HG02759 (cell line): ENCODE data around the gene ANXA5.
A peak's percentile ranks its signal among the peaks of the same experiment; 100 is the strongest.

Experiments
- ATAC-seq: cut with Tn5 transposase; IDR thresholded peaks from one replicate; pipeline ENCODE4 v1.9.1; 2021; ENCODE audit warnings: mild to moderate bottlenecking, moderate library complexity; ENCODE audit not compliant: unreplicated experiment

ANXA5 gene

DNA sequence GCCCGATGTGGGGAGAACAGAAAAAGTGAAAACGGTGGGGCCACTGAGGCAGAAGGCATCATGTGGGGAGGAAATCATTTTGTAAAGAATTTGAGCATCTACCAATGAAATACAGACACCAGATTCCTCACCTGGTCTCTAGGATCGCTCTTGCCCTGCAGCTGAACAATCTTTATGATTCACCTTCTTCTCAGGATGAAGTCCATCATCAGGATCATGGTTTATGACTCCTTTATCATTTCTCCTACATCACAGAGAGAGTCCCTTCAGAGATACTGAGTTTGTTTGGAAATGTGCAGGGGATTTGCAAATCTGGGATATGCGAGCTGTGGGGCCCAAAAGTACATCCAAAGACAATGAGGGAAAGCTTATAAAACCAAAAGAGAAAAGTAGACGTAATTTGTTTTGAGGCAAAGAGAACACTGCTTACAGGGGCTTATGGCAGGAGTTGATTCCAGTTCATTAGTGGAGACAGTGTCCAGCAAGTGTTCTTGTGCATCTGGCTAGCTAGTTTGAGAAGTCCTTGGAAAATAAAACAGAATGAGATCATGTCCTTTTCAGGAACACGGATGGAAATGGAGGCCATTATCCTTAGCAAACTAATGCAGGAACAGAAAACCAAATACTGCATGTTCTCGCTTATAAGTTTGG, 15.3 kb upstream of the ANXA5 start:
- peak; percentile 0 for ATAC-seq

- ATAC-seq = peak; percentile 95
Measured at GRCh38 chr4:121711263-121712000, 14.7 kb upstream of the ANXA5 start.

- ATAC-seq = peak; percentile 33
Measured at GRCh38 chr4:121709766-121710405, 13.1 kb upstream of the ANXA5 start.

DNA sequence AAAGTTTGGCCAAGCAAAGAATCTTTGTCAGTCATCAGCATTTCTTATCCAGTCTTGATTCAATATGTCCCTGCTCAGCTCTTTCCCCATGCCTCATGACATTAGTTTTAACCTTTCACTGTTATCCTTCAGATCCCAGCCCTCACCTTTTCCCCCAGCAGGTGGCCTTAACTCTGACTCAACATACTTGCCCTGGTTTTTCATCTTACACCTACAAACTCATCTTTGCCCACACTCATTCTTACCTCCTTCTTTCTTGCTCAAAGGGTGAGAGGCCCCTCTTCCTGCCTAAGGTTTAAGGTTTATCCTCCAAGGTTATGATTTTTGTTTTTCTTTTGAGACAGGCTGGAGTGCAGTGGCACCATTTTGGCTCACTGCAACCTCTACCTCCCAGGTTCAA, 10.6 kb upstream of the ANXA5 start:
- no peak for ATAC-seq

GRCh38 chr4:121706595-121707021, 9.8 kb upstream of the ANXA5 start:
- ATAC-seq = peak; percentile 35

GRCh38 chr4:121705521-121705920, 8.7 kb upstream of the ANXA5 start:
- no peak for ATAC-seq

DNA sequence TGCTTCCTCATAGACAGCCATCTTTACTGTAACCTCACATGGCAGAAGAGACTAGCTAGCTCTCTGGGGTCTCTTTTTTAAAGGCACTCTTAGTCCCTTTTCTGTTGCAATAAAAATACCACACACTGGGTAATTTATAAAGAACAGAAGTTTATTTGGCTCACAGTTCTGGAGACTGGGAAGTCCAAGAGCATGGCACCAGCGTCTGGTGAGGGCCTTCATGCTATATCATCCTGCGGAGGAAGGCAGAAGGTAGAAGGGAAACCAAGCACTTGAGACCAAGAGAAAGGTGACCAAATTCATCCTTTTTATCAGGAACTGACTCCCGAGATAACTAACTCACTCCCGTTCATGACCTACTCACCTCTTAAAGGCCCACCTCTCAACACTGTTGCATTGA, 5.4 kb upstream of the ANXA5 start:
- no peak for ATAC-seq

- no peak for ATAC-seq
Measured at GRCh38 chr4:121701263-121701662, 4.5 kb upstream of the ANXA5 start.

DNA sequence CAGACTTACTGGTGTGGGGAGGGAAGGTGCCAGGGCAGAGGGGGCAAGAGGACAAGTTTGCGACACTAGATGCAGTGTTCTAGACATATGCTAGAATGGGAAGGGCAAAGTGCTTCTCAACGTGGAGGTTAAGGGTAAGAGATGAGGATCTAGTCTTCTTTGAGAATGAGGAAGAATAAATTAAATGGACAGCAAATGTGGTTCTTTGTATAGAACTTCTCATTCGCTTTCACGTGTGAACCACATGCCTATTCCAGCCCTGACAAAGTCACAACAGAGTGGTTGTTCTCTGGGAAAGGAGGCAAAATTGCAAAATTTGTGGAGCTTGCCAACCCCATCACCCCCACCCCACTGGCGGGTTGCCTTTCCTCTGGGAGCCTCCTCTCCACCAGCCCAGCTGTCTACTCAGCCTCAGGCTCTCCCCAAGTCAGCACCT, 1.5 kb upstream of the ANXA5 start:
- no peak for ATAC-seq

- ATAC-seq = peak; percentile 2
Measured at GRCh38 chr4:121697564-121697963, 784 bp upstream of the ANXA5 start.

- peak; percentile 30 for ATAC-seq
Measured at GRCh38 chr4:121696170-121696580, 605 bp downstream of the ANXA5 start.

DNA sequence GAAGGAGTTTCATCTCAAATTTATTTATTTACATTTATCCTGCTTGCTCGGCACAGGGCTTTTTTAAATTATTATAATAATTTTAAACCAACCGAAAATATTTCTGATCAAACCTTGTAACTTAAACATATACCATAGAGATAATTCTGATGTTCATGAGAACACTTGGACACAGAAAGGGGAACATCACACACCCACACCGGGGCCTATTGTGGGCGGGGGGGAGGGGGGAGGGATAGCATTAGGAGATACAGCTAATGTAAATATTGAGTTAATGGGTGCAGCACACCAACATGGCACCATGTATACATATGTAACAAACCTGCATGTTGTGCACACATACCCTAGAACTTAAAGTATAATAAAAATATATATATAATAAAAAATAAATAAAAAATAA, 2.9 kb downstream of the ANXA5 start:
- no peak for ATAC-seq

DNA sequence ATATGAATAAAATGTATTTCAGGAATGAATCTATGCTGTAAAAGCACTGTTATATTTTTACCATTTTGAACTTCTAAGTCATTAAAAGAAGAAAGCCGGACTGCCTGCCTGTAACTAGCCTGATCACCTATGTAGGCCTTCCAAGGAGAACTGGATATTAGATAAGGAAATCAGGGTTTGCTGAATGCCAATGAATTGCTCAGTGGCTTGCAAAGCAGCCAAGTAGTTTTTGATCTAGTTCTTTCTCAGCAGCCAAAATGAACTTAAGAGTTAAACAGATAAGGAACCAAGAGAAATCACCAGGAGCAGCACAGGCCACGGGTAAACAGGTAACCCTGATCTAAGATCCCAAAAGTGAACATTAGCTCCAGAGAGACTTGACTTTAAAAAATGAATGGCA, 3.3 kb downstream of the ANXA5 start:
- ATAC-seq = no peak

DNA sequence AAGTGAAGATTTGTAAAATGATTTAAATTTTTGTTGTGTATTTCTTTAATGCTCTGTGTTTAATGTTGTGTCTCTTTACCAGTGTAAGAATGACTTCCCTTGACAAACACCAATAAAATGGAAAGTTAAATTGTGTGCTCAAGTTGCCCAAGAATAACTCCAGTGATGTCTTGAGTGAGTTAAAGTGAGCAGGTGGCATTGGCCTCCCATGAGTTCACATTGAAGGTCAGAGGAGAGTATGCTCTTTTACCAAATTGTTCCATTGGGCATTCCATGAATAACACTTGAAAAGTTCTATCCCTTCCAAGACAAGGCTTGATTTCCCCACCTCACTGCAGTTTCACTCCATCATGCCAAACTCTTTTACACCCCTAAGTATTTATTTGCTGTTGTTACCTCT, 4.5 kb downstream of the ANXA5 start:
- no peak for ATAC-seq

GRCh38 chr4:121690001-121690400, 6.8 kb downstream of the ANXA5 start:
- ATAC-seq = peak; percentile 63

DNA sequence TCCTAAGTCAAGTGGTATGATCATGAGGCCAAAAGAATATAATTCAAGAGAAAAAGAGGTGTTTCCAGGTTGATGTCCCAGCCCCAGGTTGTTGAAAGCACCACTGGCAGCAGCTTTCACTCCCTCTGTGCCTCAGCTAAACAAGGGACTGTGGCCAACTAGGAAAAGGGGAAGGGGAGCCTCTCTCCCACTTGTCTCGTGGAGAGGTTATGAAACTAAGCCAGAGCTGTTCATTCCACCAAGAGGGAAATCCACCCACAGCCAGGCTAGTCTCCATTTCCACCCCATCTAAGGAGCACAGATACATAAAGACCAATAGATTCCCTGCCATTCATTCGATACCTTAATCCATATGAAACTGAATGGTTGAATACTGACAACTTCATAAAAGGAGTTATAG, 8.1 kb downstream of the ANXA5 start:
- no peak for ATAC-seq

DNA sequence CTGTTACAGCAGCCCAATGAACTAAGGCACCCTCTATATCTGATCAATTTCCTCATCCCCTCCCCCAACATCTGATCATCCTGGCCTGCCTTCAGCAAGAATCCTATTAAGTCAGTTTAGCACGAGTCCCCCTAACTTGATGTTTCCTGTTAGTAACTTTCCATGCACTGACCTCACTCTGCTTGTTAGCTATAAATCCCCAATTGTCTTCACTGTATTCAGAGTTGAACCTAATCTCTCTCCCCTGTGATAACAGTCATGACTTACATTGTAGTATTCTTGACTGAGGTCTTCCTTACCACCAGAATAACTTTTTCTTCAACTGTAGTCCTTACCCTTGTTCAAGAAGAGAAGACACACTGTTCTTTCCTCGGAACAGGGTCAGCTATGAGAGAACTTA, 8.5 kb downstream of the ANXA5 start:
- no peak for ATAC-seq

- ATAC-seq = no peak
Measured at GRCh38 chr4:121686255-121686654, 10.5 kb downstream of the ANXA5 start.

GRCh38 chr4:121685257-121685656, 11.5 kb downstream of the ANXA5 start:
- ATAC-seq = no peak

DNA sequence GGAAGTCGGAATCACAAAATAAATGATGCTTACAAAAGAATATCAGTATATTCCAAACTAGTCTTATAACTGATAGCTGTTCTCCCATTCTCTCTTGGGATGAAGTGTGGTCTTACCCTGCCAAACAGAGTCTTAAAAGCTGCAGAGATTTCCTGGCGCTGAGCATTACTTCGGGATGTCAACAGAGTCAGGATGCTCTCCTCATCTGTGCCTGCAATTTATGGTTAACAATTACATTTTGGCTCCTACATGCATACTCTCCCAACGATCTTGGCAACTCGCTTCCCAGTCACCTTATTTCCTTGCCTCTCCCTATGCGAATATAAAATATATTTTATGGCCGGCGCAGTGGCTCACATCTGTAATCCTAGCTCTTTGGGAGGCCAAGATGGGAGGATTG, 12.2 kb downstream of the ANXA5 start:
- no peak for ATAC-seq

GRCh38 chr4:121684016-121684415, 12.8 kb downstream of the ANXA5 start:
- ATAC-seq = no peak

DNA sequence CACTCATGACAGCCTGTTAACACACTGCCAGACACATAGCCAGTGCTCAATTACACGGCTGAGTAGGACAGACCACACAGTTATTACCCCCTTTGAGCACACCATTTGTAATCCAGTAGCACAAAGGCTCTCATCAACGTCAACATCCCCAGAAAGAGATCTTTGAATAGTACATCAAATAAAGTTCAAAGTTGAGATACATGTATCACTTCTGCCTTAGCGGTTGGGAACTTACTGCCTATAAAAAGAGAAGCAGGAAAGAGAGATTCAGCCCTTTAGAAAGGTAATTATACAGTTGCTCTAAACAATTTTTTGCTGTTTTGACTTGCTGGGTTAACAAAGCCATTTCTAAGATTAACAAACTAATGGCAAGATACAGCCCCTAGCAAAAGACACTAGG, 16.2 kb downstream of the ANXA5 start:
- no peak for ATAC-seq
